AG09309 (cell line): ENCODE data around the gene ANKRD2.

Experiments
- DNase-seq: peaks from one replicate; pipeline ENCODE4 v3.0.0-alpha.2; 2010; ENCODE audit warnings: low read depth
- H3K4me3 ChIP-seq: 2 replicates; pipeline ENCODE4 v1.5.1; 2011; ENCODE audit warnings: mild to moderate bottlenecking, low read depth, low read length, moderate library complexity; ENCODE audit not compliant: control insufficient read depth
- TF ChIP-seq, protein P1 (sequence below): IDR thresholded peaks from 2 replicates; pipeline ENCODE4 v1.5.1; 2011; ENCODE audit warnings: mild to moderate bottlenecking, low read depth, low read length, inconsistent platforms; ENCODE audit not compliant: insufficient read depth, control insufficient read depth; ENCODE audit errors: missing control alignments

Gene ANKRD2

GRCh38 chr10:97546456-97547270 is 25.9 kb upstream of the ANKRD2 start:
- DNase-seq: no peak
- H3K4me3 ChIP-seq: no peak overlapping the region
- TF ChIP-seq, protein P1, sequence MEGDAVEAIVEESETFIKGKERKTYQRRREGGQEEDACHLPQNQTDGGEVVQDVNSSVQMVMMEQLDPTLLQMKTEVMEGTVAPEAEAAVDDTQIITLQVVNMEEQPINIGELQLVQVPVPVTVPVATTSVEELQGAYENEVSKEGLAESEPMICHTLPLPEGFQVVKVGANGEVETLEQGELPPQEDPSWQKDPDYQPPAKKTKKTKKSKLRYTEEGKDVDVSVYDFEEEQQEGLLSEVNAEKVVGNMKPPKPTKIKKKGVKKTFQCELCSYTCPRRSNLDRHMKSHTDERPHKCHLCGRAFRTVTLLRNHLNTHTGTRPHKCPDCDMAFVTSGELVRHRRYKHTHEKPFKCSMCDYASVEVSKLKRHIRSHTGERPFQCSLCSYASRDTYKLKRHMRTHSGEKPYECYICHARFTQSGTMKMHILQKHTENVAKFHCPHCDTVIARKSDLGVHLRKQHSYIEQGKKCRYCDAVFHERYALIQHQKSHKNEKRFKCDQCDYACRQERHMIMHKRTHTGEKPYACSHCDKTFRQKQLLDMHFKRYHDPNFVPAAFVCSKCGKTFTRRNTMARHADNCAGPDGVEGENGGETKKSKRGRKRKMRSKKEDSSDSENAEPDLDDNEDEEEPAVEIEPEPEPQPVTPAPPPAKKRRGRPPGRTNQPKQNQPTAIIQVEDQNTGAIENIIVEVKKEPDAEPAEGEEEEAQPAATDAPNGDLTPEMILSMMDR: no peak

DNA sequence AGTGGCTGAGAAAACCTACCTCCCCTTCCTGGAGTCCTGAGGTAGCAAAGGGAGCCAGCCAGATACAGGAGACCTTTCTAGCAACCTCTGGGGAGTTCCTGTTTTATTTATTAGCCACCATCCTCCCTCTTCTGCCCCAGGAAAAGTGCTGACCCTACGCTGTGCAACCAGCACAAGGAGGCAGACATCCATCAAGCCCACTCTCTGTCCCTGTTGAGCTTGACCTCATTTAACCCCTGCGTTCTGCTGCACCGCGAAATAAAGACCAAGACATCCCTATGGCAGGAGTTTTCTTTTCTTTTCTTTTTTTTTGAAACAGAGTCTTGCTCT is 25.3 kb upstream of the ANKRD2 start:
- DNase-seq: no peak
- H3K4me3 ChIP-seq: no peak overlapping the region
- TF ChIP-seq, protein P1: no peak

- DNase-seq: no peak
- TF ChIP-seq, protein P1: no peak
- H3K4me3 ChIP-seq: no peak overlapping the region
These were observed 24.6 kb upstream of the ANKRD2 start for GRCh38 chr10:97547962-97548361.

DNA sequence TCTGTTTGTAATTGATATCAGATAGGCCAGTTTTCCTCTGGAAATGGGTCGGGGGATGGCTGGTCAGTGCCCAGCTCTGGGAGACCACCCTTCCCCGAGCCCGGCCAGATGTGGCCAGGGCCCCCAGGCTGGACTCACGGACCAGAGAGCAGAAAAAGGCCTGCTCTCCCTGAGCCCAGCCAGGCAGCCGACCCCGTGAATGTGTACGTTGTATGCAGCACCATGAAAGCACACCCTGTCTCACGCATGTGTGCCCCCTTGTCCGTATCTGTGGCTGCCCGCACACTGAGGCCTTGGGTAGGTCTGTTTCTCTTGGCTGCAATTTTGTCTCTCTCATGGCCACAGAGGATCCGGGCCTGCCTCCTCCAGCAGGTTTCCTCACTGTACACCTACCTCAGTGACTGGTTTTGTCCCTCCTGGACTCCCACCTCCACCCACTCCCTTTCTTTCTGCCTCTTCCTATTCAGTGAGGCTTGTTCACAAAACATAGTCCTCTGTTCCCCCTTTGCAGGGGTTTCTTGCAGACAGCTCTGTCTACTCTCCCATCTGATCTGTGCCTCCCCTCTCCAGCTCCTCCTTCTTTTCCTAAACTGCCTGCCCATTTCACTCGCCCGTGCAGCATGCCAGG is 23.6 kb upstream of the ANKRD2 start:
- TF ChIP-seq, protein P1: no peak
- H3K4me3 ChIP-seq: no peak overlapping the region
- no peak for DNase-seq

DNA sequence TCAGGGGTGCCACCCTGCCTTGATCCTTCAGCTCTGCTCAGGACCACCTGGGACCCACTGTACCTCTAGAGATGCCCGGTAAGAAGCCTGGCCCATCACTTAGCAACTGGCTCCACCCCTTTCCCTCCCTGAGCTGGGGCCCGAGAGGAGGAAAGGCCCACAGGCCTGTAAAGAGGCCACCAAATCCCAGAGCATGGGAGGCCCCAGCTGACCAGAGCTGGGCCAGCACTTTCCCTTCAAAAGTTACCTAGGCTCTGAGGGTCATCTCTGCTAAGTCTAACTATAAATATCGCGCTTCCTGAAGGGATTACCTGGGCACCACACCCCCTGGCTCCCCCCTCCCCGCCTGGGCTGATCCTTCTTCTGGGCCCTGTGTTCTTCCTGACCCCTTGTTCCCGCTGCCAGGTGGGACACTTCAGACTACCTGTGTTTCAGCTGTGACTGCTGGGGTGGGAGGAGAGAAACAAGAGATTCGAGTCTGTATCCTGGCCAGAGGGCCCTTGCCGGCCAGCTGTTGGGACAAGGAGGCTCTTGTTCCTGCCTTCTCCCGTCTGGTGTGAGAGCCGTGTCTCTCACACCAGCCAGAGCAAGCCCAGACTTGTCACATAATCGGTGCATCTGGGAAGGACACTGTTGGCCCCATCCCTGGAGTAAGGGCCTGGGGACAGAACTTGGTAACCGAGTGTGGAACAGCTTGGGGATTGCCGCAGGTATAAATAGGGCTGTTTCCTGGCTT is 22.8 kb upstream of the ANKRD2 start:
- TF ChIP-seq, protein P1: no peak
- no peak for DNase-seq
- H3K4me3 ChIP-seq: no peak overlapping the region

DNA sequence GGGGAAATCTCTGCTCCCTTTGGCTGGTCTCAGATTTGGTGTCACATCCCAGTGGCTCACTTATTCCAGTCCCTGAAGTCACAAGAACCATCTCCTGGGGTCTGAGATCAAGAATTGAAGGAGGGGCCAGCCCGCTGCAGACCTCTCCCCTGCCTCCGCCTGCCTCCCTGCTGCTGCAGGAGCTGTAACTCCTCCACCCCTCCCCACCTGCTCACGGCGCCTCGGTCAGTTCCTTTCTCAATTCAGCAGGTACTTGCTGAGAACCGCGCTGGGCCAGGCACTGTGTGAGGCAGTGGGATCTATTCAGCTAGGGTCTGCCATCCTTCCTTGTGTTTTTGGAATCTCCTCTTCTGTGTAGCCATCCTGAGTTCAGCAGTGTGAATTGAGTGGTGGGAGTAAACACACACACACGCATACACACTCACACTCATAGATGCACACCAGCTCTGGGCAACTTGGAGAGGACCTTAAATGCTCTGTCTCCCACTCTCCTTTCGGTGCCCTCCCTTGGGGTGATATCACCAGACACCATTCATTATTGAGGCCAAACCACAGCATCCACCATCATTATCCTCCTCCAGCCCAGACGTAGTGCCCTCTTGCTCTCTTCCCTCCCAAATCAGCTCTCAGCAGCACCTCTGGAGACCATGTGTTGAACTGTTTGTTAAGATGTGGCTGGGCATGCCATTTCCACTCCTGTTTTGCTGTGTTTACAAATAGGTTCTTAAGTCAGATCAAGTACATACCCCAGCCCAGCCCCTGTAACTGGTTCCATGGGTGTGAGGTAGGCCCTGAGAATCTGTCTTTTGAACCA is 22.0 kb upstream of the ANKRD2 start:
- H3K4me3 ChIP-seq: no peak overlapping the region
- no peak for DNase-seq
- TF ChIP-seq, protein P1: no peak
